ENCODE results near the gene UBE2Z. TPM values are rescaled to one million over a fixed set of nuclear protein-coding genes. Genes with fewer than 3 reads are reported as not detected.

UBE2Z gene
- total and polyA plus RNA-seq, 2 of the 13 experiments (the other 11 are each of a cell fraction or from before 2014, with no cell fraction given) = 63.2 to 122 TPM

DNA sequence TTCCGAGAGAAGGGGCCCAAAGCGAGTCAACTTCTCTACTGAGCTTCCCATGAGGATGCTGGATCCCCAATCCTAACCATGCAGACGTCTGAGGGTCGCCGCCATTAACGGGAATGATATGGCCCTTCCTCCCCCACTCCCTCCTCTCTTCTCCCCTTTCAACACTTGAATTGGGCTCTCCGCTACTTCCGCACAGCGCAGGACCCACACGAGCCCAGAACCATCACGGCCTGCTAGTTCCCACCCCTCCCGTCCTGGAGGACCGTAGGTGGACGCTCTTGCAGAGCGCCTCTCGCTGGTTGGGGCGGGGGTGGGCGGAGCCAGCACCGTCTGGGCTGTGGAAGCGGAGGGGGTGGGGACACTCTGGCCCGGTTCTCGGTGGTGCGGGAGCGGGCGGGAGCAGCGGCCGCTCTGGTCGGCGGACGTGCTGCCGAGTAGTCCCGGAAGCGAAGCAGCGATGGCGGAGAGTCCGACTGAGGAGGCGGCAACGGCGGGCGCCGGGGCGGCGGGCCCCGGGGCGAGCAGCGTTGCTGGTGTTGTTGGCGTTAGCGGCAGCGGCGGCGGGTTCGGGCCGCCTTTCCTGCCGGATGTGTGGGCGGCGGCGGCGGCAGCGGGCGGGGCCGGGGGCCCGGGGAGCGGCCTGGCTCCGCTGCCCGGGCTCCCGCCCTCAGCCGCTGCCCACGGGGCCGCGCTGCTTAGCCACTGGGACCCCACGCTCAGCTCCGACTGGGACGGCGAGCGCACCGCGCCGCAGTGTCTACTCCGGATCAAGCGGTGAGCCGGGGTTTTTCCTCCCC is at the start of gene UBE2Z (continued):
- TF ChIP-seq AFF4 (CRISPR knock-in tag; IDR thresholded peaks at IDR 0.05) = no peak; the same call in 1 of the 2 replicates
- peak; percentile 96 for TF ChIP-seq TAF1 (CRISPR knock-in tag; IDR thresholded peaks at IDR 0.05)
- peak; percentile 93 for TF ChIP-seq ELF3 (CRISPR knock-in tag; IDR thresholded peaks at IDR 0.05)
- peak; percentile 71 for TF ChIP-seq KDM1A (CRISPR knock-in tag; IDR thresholded peaks at IDR 0.05)
- TF ChIP-seq SRY (CRISPR knock-in tag; IDR thresholded peaks at IDR 0.05) = no peak; the same call in 1 of the 2 replicates
- peak; percentile 97 for TF ChIP-seq ZNF350 (CRISPR knock-in tag; IDR thresholded peaks at IDR 0.05; ENCODE audit: borderline replicate concordance, low read depth)
- TF ChIP-seq GMEB2 (CRISPR knock-in tag; IDR thresholded peaks at IDR 0.05; ENCODE audit: low read depth) = peak; percentile 35; the same call in 1 of the 2 replicates
- 0 out of 2 replicates have a peak, but pooled peaks have one; percentile 28 for TF ChIP-seq RFX3 (CRISPR knock-in tag; IDR thresholded peaks at IDR 0.05)
- TF ChIP-seq, protein P1, sequence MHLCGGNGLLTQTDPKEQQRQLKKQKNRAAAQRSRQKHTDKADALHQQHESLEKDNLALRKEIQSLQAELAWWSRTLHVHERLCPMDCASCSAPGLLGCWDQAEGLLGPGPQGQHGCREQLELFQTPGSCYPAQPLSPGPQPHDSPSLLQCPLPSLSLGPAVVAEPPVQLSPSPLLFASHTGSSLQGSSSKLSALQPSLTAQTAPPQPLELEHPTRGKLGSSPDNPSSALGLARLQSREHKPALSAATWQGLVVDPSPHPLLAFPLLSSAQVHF (CRISPR knock-in tag; IDR thresholded peaks at IDR 0.05) = no peak
- peak; percentile 34; the same call in 1 of the 2 replicates for TF ChIP-seq GTF3A (CRISPR knock-in tag; conservative IDR thresholded peaks at IDR 0.05)
- TF ChIP-seq, protein P2, sequence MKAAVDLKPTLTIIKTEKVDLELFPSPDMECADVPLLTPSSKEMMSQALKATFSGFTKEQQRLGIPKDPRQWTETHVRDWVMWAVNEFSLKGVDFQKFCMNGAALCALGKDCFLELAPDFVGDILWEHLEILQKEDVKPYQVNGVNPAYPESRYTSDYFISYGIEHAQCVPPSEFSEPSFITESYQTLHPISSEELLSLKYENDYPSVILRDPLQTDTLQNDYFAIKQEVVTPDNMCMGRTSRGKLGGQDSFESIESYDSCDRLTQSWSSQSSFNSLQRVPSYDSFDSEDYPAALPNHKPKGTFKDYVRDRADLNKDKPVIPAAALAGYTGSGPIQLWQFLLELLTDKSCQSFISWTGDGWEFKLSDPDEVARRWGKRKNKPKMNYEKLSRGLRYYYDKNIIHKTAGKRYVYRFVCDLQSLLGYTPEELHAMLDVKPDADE (CRISPR knock-in tag; IDR thresholded peaks at IDR 0.05) = peak; percentile 93; the same call in 1 of the 2 replicates
- peak; percentile 67 for TF ChIP-seq SP2 (CRISPR knock-in tag; IDR thresholded peaks at IDR 0.05)
- peak; percentile 93 for TF ChIP-seq GABPB1 (CRISPR knock-in tag; IDR thresholded peaks at IDR 0.05)
- TF ChIP-seq POLR2AphosphoS2 (IDR thresholded peaks at IDR 0.05; ENCODE audit: low read depth, low read length) = peak; percentile 60; the same call in 1 of the 2 replicates
- TF ChIP-seq FOXK1 (CRISPR knock-in tag; IDR thresholded peaks at IDR 0.05; ENCODE audit: borderline replicate concordance, low read depth) = peak; percentile 89
- TF ChIP-seq ZNF225 (CRISPR knock-in tag; IDR thresholded peaks at IDR 0.05) = peak; percentile 97
- TF ChIP-seq ZNF510 (CRISPR knock-in tag; IDR thresholded peaks at IDR 0.05; ENCODE audit: low read depth) = peak; percentile 62; the same call in 1 of the 2 replicates
- no peak for TF ChIP-seq REL (CRISPR knock-in tag; conservative IDR thresholded peaks at IDR 0.05)
- TF ChIP-seq ZNF136 (CRISPR knock-in tag; IDR thresholded peaks at IDR 0.05; ENCODE audit: low read depth) = peak; percentile 93; the same call in 1 of the 2 replicates
- no peak for TF ChIP-seq ZNF33A (CRISPR knock-in tag; IDR thresholded peaks at IDR 0.05; ENCODE audit: borderline replicate concordance)
- TF ChIP-seq ZNF775 (CRISPR knock-in tag; IDR thresholded peaks at IDR 0.05; ENCODE audit: borderline replicate concordance) = no peak
- no peak for TF ChIP-seq ZNF562 (CRISPR knock-in tag; IDR thresholded peaks at IDR 0.05; ENCODE audit: borderline replicate concordance)
- TF ChIP-seq HNRNPK (IDR thresholded peaks at IDR 0.05; ENCODE audit: low read depth, low read length, poor library complexity, severe bottlenecking) = peak; percentile 22

All from HepG2 (cell line).